ENCODE measurements around the gene LPCAT1. TPM values are rescaled to one million over a fixed set of nuclear protein-coding genes. Genes with fewer than 3 reads are reported as not detected.
"Not testable (repeated sequence)": the region's sequence is repeated elsewhere in the genome, so short reads cannot be mapped to it uniquely, and the experiment has no call there.

LPCAT1 gene
- total RNA-seq, 1 experiment from 2014 or later, result 31.2 TPM

DNA sequence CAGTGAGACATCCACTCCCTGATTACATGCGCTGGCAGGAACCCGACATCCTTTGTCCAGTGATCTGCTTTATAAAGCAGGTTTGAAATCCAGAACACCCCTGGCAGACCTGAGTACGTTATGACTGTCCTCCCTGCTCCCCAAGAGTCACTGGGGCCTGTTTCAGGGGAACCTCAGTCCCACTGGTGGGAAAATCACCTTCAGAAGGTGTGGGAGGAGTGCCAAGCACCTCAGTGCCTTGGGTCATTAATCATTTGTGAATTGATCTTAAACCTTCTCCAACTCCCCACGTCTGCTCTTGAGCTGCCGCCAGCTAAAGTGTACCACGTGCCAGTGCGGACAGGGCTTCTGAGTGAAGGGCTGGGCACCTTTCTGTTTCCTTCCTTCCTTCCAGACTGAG, 94.7 kb downstream of the LPCAT1 start:
- DNase-seq (ENCODE audit: low spot score), result no peak

GRCh38 chr5:1428107-1428506, 95.7 kb downstream of the LPCAT1 start:
- DNase-seq (ENCODE audit: low spot score), result no peak

DNA sequence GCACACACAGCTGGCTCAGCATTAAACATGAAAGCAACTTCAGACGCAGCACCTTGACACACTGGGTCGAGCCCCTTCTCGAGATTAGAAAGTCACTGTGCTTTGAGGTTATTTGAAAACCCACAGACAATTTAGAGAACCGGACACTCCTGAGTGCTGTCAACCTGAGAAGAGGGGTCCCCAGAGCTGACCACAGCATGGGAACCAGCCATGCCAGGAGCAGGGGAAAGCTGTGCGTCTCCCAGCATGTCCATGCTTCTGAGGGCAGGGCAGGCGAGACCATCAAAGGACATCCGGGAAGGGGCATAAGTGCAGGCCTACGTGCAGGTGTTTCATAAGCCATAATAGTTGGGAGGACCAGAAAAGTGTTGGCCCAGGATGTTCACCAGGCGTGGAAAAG, 99.0 kb downstream of the LPCAT1 start:
- no peak for DNase-seq (ENCODE audit: low spot score)

DNA sequence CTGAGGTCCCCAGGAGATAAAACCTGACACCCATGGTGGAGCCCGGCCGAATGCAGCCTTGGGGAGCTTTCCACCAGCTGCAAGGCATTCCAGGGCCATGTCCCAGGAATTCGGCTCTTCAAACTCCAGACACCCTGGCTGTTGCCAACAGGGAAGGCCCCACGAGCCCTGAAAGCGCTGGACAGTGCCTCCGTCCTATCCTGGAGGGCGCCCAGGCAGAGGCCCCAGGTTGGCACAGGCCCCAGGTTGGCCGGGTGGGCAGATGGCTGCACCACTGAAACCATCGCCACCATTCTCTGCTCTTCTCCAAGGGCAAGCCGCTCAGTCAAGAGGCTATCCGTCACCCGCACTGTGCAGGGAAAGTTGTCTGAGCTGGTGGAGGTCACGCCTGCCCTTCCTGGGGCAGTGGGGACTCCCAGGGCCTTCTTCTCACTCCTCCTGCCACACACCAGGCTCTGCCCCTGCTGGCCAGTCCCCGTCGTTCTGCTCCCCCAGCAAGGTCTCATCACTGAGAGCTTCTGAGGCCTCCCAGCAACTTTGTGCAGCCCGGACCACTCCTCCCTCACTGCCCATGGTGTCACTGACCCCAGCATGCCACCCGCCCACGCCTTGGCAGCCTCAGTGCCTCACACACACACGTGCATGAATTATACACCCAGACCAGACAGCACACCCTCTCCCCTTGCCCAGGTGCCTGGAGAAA, 99.7 kb downstream of the LPCAT1 start:
- DNase-seq (ENCODE audit: low spot score), result no peak

DNA sequence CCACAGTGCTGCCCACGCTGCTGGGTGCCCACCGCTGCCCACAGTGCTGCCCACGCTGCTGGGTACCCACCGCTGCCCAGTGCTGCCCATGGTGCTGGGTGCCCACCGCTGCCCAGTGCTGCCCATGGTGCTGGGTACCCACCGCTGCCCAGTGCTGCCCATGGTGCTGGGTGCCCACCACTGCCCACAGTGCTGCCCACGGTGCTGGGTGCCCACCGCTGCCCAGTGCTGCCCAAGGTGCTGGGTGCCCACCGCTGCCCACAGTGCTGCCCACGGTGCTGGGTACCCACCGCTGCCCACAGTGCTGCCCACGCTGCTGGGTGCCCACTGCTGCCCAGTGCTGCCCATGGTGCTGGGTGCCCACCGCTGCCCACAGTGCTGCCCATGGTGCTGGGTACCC, 101.2 kb downstream of the LPCAT1 start:
- DNase-seq (ENCODE audit: low spot score), result not testable (repeated sequence)

DNA sequence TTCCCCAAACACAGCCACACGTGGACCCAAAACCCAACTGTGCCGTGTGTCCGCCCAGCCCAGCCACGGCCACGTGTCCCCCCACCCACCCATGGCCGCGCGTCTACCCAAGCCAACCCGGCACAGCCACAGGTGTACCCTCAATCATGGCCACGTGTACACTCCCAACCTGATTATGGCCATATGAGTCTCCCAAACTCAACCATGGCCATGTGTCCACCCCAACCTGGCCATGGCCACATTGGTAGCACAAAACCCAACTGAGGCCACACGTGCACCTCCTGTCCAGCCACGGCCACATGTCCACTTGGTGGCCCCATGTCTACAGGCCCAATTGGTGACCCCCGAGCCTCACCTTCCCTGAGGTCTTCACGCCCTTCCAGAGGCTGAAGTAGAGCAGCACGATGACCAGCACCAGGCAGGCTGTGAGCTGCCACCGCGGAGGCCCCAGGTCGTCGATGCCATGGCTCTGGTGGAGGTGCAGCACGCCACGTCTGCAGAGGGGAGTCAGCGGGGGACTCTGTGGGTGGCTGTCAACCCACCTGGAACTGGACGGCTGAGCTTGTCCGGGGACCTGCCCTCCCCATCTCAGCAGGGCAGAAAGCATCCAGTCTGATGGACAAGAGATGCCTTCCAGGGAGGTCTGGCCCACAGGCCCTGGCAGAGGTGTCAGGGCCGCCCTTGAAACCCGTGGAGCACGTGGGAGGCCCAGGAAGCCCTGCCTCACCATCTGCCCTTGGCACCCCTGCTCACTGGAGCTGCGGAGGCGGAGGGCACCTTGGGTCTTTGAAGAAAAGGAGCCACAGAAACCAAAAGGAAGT, 102.0 kb downstream of the LPCAT1 start:
- no peak for DNase-seq (ENCODE audit: low spot score)

GRCh38 chr5:1420211-1421195, 103.3 kb downstream of the LPCAT1 start:
- no peak for DNase-seq (ENCODE audit: low spot score)

GRCh38 chr5:1419476-1420210, 104.1 kb downstream of the LPCAT1 start:
- no peak for DNase-seq (ENCODE audit: low spot score)

DNA sequence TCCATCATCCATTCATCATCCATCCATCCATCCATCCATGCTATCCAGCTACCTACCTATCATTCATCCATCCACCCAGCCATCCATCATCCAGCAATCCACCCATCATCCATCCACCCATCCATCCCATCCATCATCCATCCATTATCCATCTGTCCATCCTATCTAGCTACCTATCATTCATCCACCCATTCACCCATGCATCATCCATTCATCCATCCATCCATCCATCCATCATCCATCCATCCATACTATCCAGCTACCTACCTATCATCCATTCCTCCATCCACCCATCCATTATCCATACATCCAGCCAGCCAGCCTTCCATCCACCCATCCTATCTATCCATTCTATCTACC, 104.9 kb downstream of the LPCAT1 start:
- no peak for DNase-seq (ENCODE audit: low spot score)

DNA sequence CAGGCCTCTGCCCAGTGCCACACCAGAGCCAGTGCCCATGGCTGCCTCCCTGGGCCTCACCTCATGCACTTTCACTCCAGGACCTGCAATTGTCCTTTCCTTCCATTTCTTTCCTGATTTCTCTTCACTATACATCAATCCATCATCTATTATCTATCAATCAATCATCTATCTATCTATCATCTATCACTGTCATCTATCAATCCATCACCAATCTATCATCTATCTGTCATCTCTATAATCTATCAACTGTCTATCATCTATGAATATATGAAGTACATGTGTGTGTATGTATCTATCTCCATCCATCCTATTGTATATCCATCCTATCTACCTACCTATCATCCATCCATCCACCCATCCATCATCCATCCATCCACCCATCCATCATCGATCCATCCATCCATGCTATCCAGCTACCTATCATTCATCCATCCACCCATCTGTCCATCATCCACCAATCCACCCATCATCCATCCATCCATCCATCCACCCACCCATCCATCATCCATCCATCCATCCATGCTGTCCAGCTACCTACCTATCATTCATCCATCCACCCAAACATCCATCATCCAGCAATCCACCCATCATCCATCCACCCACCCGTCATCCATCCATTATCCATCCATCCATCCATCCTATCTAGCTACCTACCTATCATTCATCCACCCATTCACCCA, 105.4 kb downstream of the LPCAT1 start:
- DNase-seq (ENCODE audit: low spot score), result no peak

- no peak for DNase-seq (ENCODE audit: low spot score)
These were observed 106.1 kb downstream of the LPCAT1 start for GRCh38 chr5:1417586-1418225.

DNA sequence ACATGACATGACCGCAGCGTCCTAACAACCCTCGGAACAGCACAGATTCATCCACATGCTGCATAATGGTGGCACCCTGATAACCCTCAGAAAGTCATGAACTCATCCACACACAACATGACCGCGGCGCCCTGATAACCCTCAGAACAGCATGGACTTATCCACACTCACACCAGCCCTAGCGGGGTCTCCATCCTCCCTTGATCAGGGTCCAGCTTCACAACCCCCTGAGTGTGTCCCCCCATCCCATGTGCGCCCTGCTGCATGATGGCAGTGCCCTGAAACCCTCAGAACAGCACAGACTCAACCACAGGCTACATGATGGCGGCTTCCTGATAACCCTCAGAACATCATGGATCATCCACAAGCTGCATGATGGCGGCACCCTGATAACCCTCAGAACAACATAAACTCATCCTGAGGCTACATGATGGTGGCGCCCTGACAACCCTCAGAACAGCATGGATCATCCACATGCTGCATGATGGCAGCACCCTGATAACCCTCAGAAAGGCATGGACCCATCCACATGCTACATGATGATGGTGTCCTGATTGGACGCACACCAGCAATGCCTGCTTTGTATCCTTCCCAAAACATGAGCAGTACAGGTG, 106.8 kb downstream of the LPCAT1 start:
- no peak for DNase-seq (ENCODE audit: low spot score)

GRCh38 chr5:1415626-1416360, 108.0 kb downstream of the LPCAT1 start:
- no peak for DNase-seq (ENCODE audit: low spot score)

DNA sequence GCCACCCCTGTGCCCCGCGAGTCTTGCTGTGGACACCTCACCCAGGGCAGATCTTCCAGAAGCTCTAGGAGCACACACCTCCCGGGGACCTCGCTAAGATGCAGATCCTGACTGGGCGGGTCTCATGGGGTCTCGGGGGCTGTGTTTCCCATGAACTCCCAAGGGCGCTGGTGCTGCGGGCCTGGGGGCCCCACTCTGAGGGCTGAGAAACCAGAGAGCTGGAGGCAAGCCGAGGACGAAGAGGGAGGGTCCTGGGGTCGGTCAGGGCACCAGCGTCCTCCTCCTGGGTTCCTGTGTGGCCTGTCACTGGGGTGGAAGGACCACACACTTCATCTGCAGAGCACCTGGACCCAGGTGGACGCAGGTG, 108.7 kb downstream of the LPCAT1 start:
- no peak for DNase-seq (ENCODE audit: low spot score)

- DNase-seq (ENCODE audit: low spot score), result no peak
These were observed 109.3 kb downstream of the LPCAT1 start for GRCh38 chr5:1414311-1415058.

DNA sequence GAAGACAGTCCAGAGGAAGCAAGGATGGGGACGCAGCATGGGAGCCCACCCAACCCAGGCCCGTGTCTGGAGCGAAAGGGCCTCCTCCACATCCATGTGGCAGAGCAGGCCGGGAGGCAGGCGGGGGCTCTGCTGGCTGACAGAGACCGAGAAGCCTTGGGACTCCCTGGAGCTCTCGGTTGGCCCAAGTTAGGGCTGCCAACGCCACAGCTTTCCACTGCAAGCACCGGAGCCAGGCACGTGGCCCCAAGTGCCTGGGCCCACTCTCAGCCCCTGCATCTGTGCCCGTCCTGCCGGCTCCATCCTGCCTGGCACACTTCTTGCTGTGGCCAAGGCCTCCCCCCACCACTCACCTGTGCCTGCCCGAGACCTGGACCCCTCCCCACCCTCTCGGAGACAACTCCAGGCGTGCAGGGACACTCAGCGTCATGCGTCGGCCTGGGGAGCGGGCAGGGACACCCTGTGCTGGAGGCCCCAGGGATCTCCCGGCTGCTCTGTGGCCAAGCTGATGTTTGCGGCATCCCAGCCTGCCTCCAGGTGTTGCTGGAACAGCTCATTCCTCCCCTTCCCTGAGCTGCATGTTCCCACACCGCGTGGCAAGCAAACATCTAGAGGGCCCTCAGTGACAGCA, 110.0 kb downstream of the LPCAT1 start:
- no peak for DNase-seq (ENCODE audit: low spot score)

GRCh38 chr5:1413211-1413610, 110.5 kb downstream of the LPCAT1 start:
- no peak for DNase-seq (ENCODE audit: low spot score)

- no peak for DNase-seq (ENCODE audit: low spot score)
These were observed 111.1 kb downstream of the LPCAT1 start for GRCh38 chr5:1412621-1413020.
